Keratinocyte (primary cell): ENCODE data around the gene BLOC1S4. TPM values are rescaled to one million over a fixed set of nuclear protein-coding genes. Genes with fewer than 3 reads are reported as not detected.

ENCODE experiments used
- DNase-seq: peaks from one replicate; pipeline ENCODE4 v3.0.0-alpha.2; 2011; ENCODE audit warnings: low read depth, missing footprints, low spot score
- FAIRE-seq: peaks from 2 replicates; lab custom pipeline; 2011; peaks lifted over from hg19 to GRCh38; lab: Jason Lieb, UNC
- H2AFZ ChIP-seq: 2 replicates; pipeline ENCODE4 v1.6.0; 2012; ENCODE audit warnings: low read length, control low read depth, inconsistent platforms; ENCODE audit not compliant: control insufficient read depth
- H3K27ac ChIP-seq: 2 replicates; pipeline ENCODE4 v1.5.1; 2011; ENCODE audit warnings: low read length; ENCODE audit not compliant: control insufficient read depth, insufficient read depth
- H3K27me3 ChIP-seq: 3 replicates; pipeline ENCODE4 v1.6.0; 2011; ENCODE audit warnings: low read length; ENCODE audit not compliant: control insufficient read depth, insufficient read depth; ENCODE audit errors: extremely low read depth
- H3K36me3 ChIP-seq, 2 experiments: 2 replicates in 1 of 2; 3 replicates in 1 of 2; pipeline ENCODE4 v1.5.1; 2011; ENCODE audit warnings: low read length in 2 of 2, mild to moderate bottlenecking in 1 of 2; ENCODE audit not compliant: control insufficient read depth in 2 of 2, insufficient read depth in 2 of 2; ENCODE audit errors: extremely low read depth in 1 of 2
- H3K4me1 ChIP-seq: 3 replicates; pipeline ENCODE4 v1.5.1; 2011; ENCODE audit warnings: low read length; ENCODE audit not compliant: control insufficient read depth, insufficient read depth; ENCODE audit errors: extremely low read depth
- H3K4me2 ChIP-seq: 3 replicates; pipeline ENCODE4 v1.6.0; 2011; ENCODE audit warnings: low read depth, low read length; ENCODE audit not compliant: control insufficient read depth, insufficient read depth; ENCODE audit errors: extremely low read depth
- H3K4me3 ChIP-seq, 3 experiments: fragments of 200-600 bp in 1 of 3; sonication (generic) in 1 of 3; 2 replicates in 2 of 3; 3 replicates in 1 of 3; pipeline ENCODE4 v1.5.1; 2011 to 2016; ENCODE audit warnings: low read length in 3 of 3, mild to moderate bottlenecking in 3 of 3, control low read depth in 2 of 3, inconsistent platforms in 1 of 3, low read depth in 1 of 3, mixed read lengths in 1 of 3, mixed run types in 1 of 3, moderate library complexity in 1 of 3; ENCODE audit not compliant: control insufficient read depth in 2 of 3, insufficient read depth in 2 of 3; ENCODE audit errors: extremely low read depth in 1 of 3
- H3K79me2 ChIP-seq: 2 replicates; pipeline ENCODE4 v1.6.0; 2012; ENCODE audit warnings: low read length; ENCODE audit not compliant: control insufficient read depth, insufficient read depth
- H3K9ac ChIP-seq: 3 replicates; pipeline ENCODE4 v1.6.0; 2011; ENCODE audit warnings: low read length; ENCODE audit not compliant: control insufficient read depth, insufficient read depth; ENCODE audit errors: extremely low read depth
- H3K9me1 ChIP-seq: 3 replicates; pipeline ENCODE4 v1.6.0; 2011; ENCODE audit warnings: low read length; ENCODE audit not compliant: control insufficient read depth, insufficient read depth; ENCODE audit errors: extremely low read depth
- H3K9me3 ChIP-seq: 2 replicates; pipeline ENCODE4 v1.5.1; 2012; ENCODE audit warnings: low read depth, low read length; ENCODE audit not compliant: control insufficient read depth
- H4K20me1 ChIP-seq: 3 replicates; pipeline ENCODE4 v1.6.0; 2011; ENCODE audit warnings: low read length; ENCODE audit not compliant: control insufficient read depth, insufficient read depth; ENCODE audit errors: extremely low read depth
- EZH2 ChIP-seq: IDR thresholded peaks from one replicate; pipeline ENCODE4 v1.6.1; 2012; ENCODE audit warnings: inconsistent platforms, mild to moderate bottlenecking, low read length, moderate library complexity
- dilution Hi-C: fragments of 300-500 bp; cut with MboI; formaldehyde crosslinking; loops from one replicate; pipeline ENCODE4 v1.7.0; 2020; ENCODE audit warnings: low sequenced_read_pairs; ENCODE audit not compliant: extremely low pct_ligation_motif_present
- polyA plus RNA-seq, 5 experiments: library from polyadenylated mRNA; depleted of rRNA in 3 of 5; stranded (reverse) in 3 of 5; stranded (forward) in 1 of 5; unstranded in 1 of 5; fragments of >200 nt; gene quantifications; 1 replicate in 1 of 5; 2 replicates in 3 of 5; 3 replicates in 1 of 5; pipeline versions ENCODE4 v1.2.1 to v1.2.3, GENCODE V29; 2011 to 2012; ENCODE audit warnings: missing spikeins in 2 of 5, low read depth in 1 of 5, low replicate concordance in 1 of 5
- TF ChIP-seq, protein P1 (sequence below), 3 experiments: IDR thresholded peaks in 1 of 3; conservative IDR thresholded peaks in 1 of 3; optimal IDR thresholded peaks in 1 of 3; 2 replicates in 2 of 3; 3 replicates in 1 of 3; pipeline versions ENCODE3 to v1.5.1; 2011; ENCODE audit warnings: low read length in 3 of 3, mild to moderate bottlenecking in 3 of 3, moderate library complexity in 2 of 3, control low read depth in 1 of 3, inconsistent platforms in 1 of 3; ENCODE audit not compliant: insufficient read depth in 2 of 3; ENCODE audit errors: extremely low read depth in 1 of 3

The BLOC1S4 gene
- polyA plus RNA-seq, 1 donor (not counting 4 experiments of a cell fraction or from before 2014, with no cell fraction given): 11.7 TPM

DNA sequence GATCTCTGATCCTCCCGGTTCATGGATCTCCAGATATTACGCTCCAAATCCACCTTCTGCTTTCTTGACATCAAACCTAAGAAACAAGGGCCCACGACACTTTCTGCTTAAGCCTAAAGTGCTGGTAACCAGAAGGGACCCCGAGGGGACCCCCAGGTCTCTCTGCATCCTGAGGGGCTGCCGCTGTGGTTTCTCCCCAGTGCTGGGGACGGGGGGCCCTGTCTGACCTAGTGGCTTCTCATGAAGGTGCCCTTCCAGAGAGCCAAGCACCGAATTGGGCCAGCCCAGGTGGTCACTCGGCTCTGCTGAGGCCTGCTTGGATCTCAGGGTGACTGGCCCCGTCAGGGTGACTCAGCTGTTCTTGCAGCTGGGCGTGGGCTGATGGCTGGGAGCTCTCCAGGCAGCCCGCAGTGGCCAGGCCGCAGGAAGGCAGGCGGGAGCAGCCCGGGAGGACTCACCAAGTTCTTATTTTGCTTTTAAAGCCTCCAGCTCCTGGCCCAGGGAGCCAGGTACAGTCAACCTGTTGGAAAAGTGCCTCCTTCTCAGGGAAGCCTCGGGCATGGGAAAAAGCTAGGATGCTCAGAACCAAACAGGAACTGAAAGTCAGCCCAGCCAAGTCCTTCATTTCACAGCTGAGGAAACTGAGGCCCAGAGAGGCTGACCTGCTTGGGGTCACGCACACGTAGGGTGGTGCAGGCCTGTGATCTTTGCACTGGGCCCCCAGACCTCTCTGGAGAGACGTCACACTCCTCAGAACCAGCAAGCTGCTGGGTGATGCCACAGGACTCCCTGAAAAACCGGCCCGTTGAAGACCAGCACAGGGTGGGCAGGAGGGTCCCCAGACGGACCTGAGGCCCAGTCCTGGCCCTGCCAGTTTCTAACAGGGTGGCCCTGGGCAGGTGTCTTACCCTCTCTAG lies 16.7 kb downstream of the BLOC1S4 start:
- Histone ChIP-seq H3K9me3 (no peaks in the 10 kb centered on the region), H3K27me3 (no peaks in the 10 kb centered on the region), H3K9ac (peak overlapping the region; percentile 28), H3K4me1 (peaks cover 9% of the 10 kb centered on the region), H3K36me3 (no peaks in the 10 kb centered on the region), H4K20me1 (no peaks in the 10 kb centered on the region), H2AFZ (peak overlapping the region; percentile 56), H3K27ac (no peak overlapping the region), H3K4me3 (peak overlapping the region in 1 of 3 experiments; percentile 13), H3K4me2 (peak overlapping the region; percentile 41), H3K79me2 (no peaks in the 10 kb centered on the region), H3K9me1 (no peaks in the 10 kb centered on the region)
- DNase-seq (no peak), FAIRE-seq (peak; percentile 32)
- dilution Hi-C loops: no loop called here
- TF ChIP-seq, protein P1, sequence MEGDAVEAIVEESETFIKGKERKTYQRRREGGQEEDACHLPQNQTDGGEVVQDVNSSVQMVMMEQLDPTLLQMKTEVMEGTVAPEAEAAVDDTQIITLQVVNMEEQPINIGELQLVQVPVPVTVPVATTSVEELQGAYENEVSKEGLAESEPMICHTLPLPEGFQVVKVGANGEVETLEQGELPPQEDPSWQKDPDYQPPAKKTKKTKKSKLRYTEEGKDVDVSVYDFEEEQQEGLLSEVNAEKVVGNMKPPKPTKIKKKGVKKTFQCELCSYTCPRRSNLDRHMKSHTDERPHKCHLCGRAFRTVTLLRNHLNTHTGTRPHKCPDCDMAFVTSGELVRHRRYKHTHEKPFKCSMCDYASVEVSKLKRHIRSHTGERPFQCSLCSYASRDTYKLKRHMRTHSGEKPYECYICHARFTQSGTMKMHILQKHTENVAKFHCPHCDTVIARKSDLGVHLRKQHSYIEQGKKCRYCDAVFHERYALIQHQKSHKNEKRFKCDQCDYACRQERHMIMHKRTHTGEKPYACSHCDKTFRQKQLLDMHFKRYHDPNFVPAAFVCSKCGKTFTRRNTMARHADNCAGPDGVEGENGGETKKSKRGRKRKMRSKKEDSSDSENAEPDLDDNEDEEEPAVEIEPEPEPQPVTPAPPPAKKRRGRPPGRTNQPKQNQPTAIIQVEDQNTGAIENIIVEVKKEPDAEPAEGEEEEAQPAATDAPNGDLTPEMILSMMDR (optimal IDR thresholded peaks at IDR 0.05 in 1 of 3, IDR thresholded peaks at IDR 0.05 in 1 of 3, conservative IDR thresholded peaks at IDR 0.05 in 1 of 3; ENCODE audit: extremely low read depth in 1 of 3, insufficient read depth in 2 of 3, low read length in 3 of 3): no peak
- no peak for TF ChIP-seq EZH2

DNA sequence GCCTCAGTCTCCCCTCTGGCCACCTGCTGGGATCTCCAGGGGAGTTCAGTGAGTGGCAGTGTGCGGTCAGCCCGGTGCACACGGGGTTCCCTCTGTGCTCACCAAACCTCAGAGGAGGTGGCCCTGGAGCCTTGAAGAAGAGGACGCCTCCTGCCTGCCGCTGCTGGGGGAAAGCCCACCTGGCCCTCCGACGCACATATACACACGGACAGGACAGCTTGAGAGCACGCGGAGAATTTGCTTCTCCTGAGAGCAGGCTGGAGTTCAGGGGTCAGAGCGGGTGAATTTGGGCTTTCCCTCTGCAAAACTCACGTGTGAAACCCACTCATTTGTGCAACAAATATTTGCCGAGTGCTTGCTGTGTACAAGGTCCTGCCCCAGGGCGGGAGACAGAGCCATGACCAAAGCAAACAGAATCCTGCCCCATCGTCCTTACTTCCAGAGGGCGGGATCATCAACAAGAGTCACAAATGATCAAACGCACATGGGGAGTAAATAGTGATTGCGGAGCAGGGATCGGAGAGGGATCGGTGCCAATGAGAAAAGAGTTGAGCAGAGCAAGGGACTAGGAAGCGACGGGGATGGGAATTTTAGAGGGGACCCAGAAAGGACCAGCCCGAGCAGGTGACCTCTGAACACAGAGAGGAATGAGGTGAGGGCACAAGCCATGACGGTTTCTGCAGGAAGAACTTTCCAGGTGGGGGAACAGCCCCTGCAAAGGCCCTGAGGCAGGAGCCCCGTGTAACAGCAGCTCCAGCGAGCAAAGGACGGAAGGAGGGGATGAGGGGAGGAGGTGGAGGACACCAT lies 17.6 kb downstream of the BLOC1S4 start:
- H3K9ac ChIP-seq: no peak overlapping the region
- H3K79me2 ChIP-seq: no peaks in the 10 kb centered on the region
- no peak overlapping the region for H3K4me2 ChIP-seq
- H3K27me3 ChIP-seq: no peaks in the 10 kb centered on the region
- H3K36me3 ChIP-seq: no peaks in the 10 kb centered on the region
- no peak overlapping the region for H3K4me3 ChIP-seq
- H3K4me1 ChIP-seq: peaks cover 9% of the 10 kb centered on the region
- no peaks in the 10 kb centered on the region for H3K9me3 ChIP-seq
- FAIRE-seq (no peak), DNase-seq (no peak)
- no peak overlapping the region for H3K27ac ChIP-seq
- TF ChIP-seq, protein P1 (optimal IDR thresholded peaks at IDR 0.05 in 1 of 3, IDR thresholded peaks at IDR 0.05 in 1 of 3, conservative IDR thresholded peaks at IDR 0.05 in 1 of 3; ENCODE audit: extremely low read depth in 1 of 3, insufficient read depth in 2 of 3, low read length in 3 of 3): no peak
- no peak for TF ChIP-seq EZH2
- dilution Hi-C loops: no loop called here
- H3K9me1 ChIP-seq: no peaks in the 10 kb centered on the region
- no peak overlapping the region for H2AFZ ChIP-seq
- H4K20me1 ChIP-seq: no peaks in the 10 kb centered on the region
